Mesenteric fat pad (tissue), 1 donor: ENCODE measurements around the gene KLF16. TPM values are rescaled to one million over a fixed set of nuclear protein-coding genes. Genes with fewer than 3 reads are reported as not detected.

ENCODE experiments used
- DNase-seq: peaks from one replicate; pipeline ENCODE4 v3.0.0-alpha.2; 2020; ENCODE audit warnings: low spot score
- total RNA-seq: library from RNA; stranded (reverse); fragmentation: NEBNext Ultra II Directional; extraction: Animal tissue kit (Norgen Biotek cat#: 25700); gene quantifications from one replicate; pipeline ENCODE4 v1.2.1, GENCODE V29; 2021
- donor health status: DM: yes; HTN: yes; CAD: no.

KLF16 gene
- total RNA-seq, 1 donor from 2014 or later = 19.0 TPM

DNA sequence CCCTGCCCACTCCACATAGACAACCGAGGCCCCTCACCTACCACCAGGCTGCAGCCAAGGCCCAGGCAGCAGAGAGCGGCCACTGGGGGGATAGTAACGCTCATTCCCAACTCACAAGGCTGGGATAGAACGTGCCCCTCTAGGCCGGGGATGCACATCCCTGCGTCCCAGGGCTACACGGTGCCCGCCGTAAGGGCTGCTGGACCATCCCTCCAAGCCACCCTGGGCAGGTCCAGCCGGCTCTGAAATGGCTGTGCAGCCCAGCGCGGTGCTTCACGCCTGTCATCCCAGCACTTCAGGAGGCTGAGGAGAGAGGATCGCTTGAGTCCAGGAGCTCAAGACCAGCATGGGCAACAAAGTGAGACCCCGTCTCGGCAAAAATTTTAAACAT lies 18.3 kb downstream of the KLF16 start:
- DNase-seq = no peak

DNA sequence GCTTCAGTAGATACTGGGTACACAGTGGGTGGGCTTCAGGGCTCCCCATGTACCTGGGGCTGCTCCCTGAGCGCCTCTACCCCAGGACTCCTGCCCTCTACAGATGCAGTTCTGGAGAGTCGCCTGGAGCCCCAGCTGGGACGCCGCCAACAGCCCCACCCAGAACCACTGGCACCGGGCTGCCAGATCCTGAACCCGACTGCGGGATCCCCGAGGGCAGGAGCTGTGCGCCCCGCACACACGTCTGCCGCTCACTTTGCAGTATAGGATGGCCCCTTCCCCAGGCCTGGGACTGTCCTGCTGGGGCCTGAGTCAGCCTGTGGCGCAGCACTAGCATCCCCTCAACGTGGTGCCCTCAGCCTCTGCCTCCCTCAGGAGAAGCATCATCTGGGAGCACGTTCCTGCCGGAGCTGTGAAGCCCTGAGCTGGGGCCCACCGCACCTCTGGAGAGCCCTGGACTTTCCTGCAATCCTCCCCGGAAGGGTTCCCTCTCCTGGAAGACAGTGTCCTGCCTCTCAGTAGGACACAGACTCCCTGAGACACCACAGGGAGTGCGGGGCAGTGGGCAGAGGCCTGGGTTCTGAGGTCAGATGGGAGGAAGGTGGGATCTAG lies 18.8 kb downstream of the KLF16 start:
- DNase-seq = no peak

DNA sequence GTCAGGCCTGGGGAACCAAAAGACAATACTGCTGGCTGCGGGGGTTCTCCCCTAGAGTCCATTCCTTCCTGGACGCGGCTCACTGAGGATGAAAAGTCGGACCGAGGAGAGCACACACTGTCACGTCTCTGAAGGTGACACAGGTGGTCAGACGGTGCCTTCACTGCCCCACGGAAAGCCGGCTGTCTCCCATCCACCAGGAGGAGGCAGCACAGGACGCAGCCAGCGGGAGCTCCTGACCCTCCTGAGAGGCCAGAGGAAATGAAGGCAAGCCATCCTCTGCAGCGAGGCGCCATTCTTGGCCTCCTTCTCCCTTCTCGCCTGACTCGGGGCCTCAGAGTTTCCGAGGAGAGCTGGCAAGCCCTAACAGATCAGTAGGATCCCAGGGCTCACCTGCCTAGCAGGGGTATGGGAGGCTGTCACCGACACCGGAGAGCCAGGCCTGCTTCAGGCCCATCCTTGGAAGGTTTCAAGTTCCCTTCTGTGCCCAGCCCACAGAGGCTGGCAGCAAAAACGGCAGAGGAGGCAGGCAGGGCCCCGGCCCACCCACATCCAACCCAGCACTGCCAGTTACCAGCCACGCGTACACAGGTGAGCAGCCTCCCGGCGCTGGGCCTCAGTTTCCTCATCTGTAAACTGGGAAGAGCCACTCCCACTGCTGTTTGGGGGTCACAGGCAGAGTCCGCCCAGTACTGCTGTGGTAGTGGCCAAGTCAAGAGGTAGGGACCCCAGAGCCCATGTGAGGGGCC lies 19.6 kb downstream of the KLF16 start:
- no peak for DNase-seq

DNA sequence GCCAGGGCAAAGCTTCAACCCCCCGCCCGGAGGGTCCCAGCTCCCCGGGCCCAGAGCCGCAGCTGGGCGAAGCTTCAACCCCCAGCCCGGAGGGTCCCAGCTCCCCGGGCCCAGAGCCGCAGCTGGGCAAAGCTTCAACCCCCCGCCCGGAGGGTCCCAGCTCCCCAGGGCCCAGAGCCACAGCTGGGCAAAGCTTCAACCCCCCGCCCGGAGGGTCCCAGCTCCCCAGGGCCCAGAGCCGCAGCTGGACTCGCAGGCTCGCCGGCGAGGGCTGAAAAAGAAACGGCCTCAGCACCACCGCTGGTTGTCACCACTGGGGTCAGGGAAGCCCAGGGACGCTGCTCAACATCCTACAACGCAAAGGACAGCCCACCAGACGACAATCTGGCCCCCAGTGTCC lies 20.3 kb downstream of the KLF16 start:
- no peak for DNase-seq

DNA sequence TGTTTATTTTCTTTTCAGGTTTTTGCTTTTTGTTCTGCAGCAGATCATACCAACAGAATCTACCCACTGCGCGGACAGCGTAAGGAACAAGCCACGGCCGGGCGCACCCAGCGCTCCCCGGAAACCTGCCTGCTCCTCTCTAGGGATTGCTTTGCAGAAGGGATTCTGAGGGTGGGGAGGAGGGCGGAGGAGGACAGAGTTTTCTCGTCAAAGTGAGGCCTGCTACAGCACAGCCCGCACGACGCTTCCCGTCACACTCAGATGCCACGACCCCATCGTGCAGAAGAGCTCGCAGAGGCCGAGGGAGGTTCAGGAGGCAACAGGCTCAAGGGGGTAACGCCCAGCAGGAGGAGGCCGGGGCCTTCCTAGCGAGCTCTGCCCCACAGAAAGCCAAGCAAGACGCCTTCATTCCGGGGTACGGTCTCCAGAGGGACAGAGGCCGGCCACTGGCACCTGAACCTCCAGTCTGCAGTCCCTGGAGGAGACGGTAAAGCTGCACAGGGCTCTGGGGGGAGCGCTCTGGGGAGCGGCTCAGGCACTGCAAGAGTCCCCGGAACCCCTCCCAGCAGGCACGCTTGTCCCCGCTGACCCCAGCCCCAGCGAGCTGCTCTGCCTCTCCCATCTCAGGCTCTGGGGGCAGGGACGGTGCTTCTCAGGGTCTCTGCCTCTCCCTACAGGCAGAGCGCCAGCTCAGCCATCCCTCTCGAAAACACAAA lies 22.0 kb downstream of the KLF16 start:
- no peak for DNase-seq

DNA sequence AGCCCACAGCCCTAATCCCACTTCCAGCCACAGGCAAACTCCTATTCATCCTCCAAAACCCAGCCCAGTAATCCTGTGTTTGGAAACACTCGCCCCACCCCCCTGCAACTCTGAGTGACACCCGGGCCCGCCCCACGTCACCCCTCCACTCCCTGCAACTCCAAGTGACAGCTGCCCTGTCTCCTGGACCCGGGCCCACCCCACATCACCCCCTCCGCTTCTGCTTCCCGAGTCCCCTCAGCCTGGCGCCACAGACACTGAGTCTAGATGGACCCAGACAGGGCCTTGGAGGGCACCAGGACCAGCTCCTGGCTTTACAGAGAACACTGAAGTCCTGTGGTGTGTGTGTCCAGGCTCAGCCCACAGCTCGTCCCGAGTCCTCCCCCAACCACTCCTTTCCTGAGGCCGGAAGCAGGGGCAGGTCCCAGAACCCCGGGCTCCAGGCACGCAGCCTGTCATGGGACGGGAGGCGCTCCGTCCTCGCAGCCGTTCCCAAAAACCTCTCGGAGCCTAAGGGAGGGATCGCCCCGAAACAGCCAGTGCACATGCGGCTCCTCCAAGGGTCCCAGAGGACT lies 22.8 kb downstream of the KLF16 start:
- DNase-seq = no peak

DNA sequence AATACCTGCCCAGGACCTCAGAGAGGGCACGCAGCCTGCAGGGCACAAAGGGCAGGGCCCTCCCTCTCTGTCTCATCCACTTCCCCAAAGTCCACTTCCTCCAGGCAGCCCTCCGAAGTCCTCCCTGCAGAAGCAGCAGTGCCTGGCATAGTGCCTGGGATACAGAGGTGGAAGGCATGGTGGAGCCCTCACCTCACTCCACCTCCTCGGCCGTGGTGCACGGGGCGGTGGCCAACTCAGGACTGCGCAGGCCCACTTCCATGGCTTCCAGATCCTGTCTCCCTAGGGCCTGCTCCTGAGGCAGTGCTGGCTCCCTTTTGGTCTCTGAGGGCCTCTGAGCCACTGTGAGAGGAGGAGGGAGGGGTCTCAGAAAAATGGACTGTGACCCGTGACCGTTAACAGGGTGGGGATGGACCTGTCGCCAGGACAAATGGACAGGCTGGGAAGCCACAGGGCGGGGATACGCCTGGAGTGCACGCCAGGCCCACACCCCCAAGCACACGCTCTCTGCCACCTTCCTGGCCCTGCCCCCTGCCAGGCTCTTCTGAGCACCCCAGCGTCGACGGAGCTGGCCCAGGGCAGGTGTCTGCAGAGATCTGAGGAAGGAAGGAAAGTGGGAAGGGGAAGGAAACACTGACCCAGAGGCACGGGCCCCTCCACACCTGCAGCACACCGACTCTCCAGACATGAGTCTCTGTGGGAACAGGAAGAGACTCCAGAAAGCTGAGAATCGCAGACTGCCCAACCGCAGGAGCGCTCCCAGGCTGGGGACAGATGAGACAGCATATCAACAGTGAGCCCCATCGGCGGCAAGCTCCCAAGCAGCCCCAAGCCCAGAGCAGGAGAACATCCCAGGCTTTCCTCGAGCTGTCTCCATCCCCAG lies 23.5 kb downstream of the KLF16 start:
- DNase-seq = no peak

DNA sequence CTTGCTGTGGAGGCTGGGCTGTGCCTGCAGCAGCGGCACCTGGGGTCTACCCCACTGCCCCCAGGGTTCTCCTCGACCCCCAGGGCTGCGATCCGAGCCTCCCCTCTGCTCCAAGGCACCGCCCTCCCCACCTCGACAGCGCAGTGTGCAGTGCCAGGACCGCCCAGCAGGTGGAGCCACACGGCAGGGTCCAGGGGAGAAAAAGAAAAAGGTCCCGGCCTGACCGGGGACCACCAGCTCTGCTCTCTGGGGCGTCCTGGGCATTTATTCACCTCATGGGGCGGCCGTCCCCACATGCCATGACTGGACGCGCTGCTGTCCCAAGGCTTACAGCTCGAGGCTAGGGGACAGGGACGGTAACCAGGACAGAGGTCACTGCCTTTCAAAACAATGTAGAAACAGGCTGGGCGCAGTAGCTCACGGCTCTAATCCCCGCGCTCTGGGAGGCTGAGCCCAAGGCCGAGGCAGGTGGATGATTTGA lies 25.7 kb downstream of the KLF16 start:
- no peak for DNase-seq

DNA sequence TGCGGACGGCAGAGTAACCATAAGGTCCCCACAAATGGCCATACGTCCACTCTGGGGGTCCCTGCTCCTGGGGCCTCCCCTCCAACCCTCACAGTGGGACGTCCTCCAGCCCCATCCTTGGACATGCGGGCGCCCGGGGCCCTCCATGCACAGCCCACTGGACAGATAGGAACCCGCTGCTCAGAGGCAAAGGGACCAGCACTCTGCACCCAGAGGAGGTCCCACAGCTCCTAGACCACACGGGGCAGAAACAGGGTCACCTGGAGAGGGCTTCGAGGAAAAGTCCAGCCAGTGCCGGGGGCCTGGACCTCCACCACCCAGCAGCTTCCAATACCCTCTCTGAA lies 26.2 kb downstream of the KLF16 start:
- no peak for DNase-seq

DNA sequence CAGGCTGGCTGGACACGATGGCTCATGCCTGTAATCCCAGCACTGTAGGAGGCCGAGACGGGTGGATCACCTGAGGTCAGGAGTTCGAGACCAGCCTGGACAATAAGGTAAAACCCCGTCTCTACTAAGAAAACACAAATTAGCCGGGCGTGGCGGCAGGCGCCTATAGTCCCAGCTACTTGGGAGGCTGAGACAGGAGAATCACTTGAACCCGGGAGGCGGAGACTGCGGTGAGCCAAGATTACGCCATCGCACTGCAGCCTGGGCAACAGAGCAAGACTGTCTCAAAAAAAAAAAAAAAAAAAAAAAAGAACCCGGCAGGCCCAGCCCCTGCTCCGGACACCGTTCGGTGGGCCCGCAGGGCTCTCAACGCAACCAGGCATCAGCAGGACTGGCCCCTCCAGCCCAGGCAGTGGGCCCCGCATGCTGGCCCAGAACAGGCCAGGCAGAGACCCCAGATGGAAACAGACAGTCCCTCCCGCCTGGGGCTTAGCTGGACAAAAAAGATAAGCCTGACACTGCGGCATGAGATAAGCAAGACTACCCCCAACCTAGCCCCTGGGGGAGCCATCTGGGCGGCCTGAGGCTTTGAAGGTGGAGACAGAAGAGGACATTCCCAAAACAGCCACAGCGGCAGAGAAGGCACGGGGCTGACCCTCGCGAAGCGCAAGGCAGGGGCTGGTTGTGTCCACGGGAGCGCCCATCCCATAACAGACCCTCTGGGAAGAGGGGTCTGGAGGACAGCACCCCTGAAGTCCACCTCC lies 26.7 kb downstream of the KLF16 start:
- no peak for DNase-seq

DNA sequence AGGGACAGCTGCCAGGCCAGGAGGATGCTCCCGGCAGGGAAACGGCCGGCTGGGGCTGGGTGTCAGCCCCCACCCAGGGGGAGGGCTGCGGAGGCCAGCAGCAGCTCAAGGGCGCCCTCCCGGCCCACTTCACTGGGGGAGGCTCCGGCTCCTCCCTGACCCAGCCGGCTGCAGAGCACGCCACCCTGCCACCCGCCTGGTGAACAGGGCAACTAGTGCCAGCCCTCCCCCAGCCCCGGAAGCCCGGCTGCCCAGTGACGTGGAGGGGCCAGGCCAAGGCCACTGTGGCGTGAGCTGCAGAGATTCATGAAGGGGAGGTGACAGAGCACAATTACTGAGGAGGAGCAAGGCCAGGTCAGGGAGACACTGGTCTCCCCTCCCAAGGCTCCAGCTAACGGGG lies 29.8 kb downstream of the KLF16 start:
- no peak for DNase-seq

DNA sequence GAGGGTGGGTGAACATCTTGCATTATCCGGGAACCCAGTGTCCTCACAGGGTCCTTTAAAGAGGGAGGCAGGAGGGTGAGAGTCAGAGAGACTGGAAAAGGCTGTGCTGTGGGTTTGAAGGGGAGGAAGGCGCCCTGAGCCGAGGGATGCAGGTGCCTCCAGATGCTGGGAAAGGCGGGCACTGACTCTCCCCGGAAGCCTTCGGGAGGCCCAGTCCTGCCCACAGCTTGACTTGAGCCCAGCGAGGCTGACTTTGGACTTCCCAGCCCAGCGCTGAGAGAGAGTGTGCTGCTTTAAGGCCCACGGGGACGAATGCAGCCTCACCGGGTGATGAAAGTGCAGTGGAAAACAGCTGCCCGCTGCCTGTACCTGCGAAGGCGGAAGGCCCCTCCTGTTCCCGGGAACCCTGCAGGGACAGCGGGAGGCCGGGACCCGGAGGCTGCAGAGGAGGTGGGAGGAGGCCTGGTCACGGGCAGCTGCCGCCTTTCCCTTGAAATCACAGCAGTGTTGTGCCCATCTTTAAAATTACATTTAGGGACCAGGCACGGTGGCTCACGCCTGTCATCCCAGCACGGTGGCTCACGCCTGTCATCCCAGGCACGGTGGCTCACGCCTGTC lies 31.2 kb downstream of the KLF16 start:
- no peak for DNase-seq

DNA sequence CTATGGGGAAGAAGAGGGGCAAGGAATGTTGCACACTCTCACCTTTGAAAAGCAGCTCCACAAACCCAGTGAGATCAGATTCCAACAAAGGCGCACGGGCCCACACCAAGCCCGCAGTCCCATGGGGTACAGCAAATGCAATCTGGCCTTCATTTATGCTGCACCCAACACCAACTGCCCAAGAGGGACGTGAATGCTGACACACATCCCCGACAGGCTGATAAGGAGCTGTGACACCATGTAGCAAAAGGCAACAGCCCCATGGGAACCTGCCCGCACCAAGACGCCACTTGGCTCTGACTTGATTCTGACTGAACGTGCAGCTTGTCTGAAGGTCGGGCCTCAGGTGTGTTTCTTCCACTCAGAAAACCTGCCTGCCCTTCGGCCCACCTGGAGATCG lies 32.4 kb downstream of the KLF16 start:
- DNase-seq = no peak

DNA sequence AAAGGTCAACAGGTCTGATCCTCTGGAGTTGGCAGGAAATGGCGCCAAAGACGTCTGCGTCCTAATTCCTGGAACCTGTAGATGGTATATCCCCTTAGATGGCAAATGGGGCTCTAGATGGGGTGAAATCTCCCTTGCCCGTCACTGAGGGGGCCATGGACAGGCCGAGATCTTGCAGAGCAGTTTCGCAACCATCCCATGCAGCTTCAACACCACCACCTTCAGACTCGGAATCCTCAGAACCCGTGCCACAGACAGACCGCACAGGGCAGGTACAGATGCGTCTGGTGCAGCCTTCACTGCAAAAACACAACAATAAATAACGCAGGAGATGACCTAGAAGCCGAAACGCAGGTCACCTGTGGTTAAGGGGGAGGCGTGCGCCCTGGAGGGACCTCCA lies 32.8 kb downstream of the KLF16 start:
- no peak for DNase-seq

DNA sequence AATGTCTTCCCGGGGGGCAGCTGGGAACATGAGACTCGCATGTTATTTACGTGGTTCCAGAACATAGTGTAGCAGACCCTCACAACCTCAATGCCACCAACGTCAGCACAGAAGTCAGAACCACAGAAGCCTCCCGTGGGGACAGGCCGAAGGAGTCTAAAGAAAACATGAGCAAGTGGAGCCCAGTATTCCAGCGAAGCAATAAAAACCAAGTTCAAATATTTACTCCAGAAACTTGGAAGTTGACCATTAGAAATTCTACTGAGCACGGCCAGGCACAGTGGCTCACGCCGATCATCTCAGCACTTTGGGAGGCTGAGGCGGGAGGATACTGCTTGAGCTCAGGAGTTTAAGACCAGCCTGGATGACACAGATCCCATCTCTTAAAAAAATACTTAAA lies 33.4 kb downstream of the KLF16 start:
- no peak for DNase-seq

DNA sequence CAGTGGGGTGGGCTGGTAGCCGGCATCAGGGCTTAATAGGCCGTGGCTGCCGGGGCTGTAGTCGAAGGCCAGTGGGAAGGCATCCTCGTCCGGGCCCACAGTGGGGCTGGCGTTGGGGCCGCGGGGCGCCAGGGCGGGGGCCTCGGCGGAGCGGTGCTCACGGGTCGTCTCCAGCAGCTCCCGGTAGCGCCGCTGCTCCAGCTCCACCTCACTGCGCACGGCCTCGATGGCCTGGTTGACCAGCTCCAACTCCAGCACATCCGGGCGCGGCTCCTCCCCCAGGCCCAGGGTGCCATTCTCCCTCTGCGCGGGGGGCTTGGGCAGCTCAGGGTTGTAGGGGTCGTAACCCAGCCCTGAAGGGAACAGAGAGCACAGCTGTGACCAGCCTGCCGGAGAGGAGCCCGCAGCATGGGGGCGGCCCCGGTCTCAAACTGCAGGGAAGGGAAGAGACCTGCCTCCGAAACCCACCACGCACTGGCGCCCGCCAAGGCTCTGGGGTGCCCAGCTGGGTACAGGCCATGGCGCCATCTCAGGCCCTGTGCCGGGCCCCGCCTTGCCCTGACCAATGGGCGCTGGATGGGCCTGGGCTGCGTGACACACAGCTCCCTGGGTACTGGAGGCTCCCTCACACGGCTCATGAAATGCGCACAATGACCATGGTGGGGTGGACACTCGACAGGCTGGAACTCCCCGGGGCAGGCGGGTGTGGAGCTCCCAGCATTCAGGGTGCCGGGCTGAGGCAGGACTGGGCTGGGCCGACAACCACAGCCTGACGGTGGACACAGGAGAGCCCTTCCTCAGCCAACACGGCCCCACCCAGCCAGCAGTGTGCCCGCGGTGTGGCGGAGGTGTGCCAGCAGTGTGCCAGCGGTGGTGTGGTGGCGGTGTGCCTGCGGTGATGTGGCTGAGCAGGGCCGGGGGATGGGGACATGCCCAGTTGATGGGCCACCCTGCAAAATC lies 34.8 kb downstream of the KLF16 start:
- DNase-seq = no peak

DNA sequence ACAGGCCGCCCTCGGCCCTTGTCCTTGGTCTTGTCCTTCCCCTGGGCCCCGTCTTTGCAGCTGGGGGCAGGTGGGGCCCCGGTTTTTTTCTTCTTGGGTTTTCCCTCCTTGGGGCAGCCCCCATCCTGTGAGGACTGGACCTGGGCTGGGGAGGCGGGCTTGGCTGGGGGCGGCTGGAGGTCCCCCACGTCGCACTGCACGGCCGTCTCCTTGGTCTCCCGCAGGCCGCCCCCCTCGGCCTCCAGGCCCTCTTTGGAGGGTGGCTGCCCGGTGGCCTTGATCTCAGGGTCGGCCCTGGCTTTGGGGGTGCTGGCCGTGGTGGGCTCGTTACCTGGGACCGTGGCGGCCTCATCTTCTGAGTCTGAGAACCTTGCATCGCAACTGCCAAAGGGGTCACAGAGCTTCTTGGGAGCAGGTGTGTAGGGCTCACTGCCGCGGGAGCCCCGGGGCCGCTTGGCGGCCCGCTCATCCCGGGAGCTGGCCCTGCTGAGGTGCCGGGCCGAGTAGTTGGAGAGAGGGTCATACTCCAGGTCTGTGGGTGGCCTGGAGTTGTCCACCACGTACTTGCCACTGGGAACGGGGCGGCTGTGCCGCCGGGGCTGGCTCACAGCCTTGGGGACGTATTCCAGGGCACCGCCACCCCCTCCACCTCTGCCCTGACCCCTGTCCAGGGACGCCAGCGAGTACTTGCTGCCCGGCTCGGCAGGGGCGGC lies 35.7 kb downstream of the KLF16 start:
- no peak for DNase-seq
